Cardiac septum (tissue), 1 donor: ENCODE results near the gene HECTD3. TPM values are rescaled to one million over a fixed set of nuclear protein-coding genes. Genes with fewer than 3 reads are reported as not detected.
"Not testable (repeated sequence)": the region's sequence is repeated elsewhere in the genome, so short reads cannot be mapped to it uniquely, and the experiment has no call there.

Source experiments
- DNase-seq: peaks from one replicate; pipeline ENCODE4 v3.0.0-alpha.2; 2020; ENCODE audit warnings: low spot score
- intact Hi-C: fragments of 100-400 bp; cut with DNase I; formaldehyde crosslinking; loops from one replicate; pipeline ENCODE4 v1.14.0; 2022
- total RNA-seq: library from RNA; stranded (reverse); fragmentation: NEBNext Ultra II Directional; extraction: Animal tissue kit (Norgen Biotek cat#: 25700); gene quantifications from one replicate; pipeline ENCODE4 v1.2.1, GENCODE V29; 2021
- donor health status: DM: no; HTN: no; CAD: no.

HECTD3 gene
- total RNA-seq, 1 donor from 2014 or later: 18.4 TPM

GRCh38 chr1:45016090-45016697 is 5.1 kb upstream of the HECTD3 start:
- intact Hi-C loops: loop anchor here (10.0 kb wide), 1 partner anchor 539 kb away; the partner anchor contains the start of gene AKR1A1
- no peak for DNase-seq

- intact Hi-C loops: loop anchor here (2.0 to 10.0 kb wide), 2 partner anchors 475 to 539 kb away; partner anchors contain the start of genes AKR1A1 and TESK2
- no peak for DNase-seq
Observed at GRCh38 chr1:45015683-45016082, 4.6 kb upstream of the HECTD3 start.

GRCh38 chr1:45014321-45015028 is 3.4 kb upstream of the HECTD3 start:
- intact Hi-C loops: loop anchor here (2.0 to 10.0 kb wide), 5 partner anchors 177 to 540 kb away; partner anchors contain the start of genes AKR1A1, PLK3, RNU5D-1 and TESK2
- no peak for DNase-seq

GRCh38 chr1:45013551-45014209 is 2.6 kb upstream of the HECTD3 start:
- intact Hi-C loops: loop anchor here (1.0 to 10.0 kb wide), 6 partner anchors 176 to 541 kb away; partner anchors contain the start of genes AKR1A1, PLK3, RNU5D-1 and TESK2
- no peak for DNase-seq

DNA sequence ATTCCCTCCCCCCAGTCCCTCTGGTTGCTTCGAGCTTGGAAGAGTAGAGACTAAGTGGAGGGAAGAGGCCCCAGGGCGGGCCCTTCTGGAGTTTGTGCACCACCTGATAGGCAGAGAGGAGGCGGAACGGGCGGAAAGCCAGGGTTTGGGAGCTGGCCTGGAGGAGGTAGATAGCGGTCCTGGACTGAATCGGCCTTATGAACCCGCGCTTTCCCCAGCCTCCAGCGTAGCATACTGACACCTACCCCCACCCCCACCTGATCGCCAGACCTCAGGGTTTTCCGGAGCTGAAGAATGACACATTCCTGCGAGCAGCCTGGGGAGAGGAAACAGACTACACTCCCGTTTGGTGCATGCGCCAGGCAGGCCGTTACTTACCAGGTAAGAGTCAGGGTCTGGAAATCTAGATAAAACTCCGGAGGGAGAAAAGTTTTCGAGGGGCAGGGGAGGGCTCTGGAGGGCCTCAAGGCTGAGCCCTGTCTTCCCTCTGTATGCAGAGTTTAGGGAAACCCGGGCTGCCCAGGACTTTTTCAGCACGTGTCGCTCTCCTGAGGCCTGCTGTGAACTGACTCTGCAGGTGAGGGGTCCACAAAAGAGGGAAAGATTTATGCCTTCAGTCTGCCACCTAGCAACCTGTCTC is 1.6 kb upstream of the HECTD3 start:
- intact Hi-C loops: loop anchor here (1.0 to 10.0 kb wide), 5 partner anchors 175 to 542 kb away; partner anchors contain the start of genes AKR1A1, PLK3 and RNU5D-1
- DNase-seq: peak; percentile 90

GRCh38 chr1:45011837-45012638 is 914 bp upstream of the HECTD3 start, which contains the start of gene UROD:
UROD (plus strand) TSS chr1:45012254; CDS start chr1:45012266, 12 bp downstream.
- intact Hi-C loops: loop anchor here (1.0 to 10.0 kb wide), 5 partner anchors 26 to 543 kb away; partner anchors contain the start of genes AKR1A1, EIF2B3, PLK3 and RNU5D-1
- peak; percentile 94 for DNase-seq

DNA sequence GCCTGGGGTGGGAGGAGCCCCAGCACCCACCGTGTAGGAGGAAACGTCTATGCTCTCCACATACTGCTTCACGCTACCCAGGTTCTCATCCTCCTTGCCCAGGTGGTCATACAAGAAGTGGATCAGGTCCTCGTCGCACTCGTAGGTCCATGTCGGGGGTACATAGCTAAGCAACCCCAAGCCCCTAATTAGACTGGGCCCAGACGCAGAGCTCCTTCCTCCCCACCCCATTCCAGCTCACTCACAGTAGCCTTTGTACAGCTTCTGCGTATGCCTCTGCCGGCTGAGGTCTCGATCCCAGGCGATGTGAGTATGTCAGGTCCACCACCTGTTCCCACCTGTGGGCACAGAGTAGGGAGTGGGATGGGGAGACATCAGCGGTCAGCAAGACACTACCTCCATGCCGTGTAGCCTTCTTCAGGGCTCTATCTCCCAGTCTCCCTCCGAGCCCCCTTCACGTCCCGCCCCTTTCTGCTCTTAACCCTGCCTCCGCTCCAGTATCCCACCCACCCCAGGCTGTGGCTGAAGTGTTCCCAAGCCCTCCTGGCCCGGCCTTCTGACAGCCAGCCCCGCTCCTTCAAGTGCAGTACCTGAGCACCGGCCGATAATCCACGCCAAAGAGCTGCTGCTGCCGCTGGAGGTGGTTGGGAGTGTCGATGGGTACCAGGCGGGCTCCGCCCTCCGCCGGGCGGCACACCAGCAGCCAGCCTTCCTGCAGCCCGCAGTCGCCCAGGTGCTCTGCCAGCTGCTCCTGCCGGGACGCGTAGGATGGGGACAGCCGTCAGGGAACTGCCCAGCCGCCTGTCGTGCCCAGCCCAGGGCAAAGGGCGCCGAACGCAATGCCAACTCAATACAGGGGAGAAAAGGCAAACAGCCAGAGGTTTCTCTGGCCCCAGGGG is 919 bp downstream of the HECTD3 start:
- no peak for DNase-seq
- intact Hi-C loops: loop anchor here (5.0 to 10.0 kb wide), 4 partner anchors 173 to 545 kb away; partner anchors contain the start of genes AKR1A1, PLK3 and RNU5D-1

DNA sequence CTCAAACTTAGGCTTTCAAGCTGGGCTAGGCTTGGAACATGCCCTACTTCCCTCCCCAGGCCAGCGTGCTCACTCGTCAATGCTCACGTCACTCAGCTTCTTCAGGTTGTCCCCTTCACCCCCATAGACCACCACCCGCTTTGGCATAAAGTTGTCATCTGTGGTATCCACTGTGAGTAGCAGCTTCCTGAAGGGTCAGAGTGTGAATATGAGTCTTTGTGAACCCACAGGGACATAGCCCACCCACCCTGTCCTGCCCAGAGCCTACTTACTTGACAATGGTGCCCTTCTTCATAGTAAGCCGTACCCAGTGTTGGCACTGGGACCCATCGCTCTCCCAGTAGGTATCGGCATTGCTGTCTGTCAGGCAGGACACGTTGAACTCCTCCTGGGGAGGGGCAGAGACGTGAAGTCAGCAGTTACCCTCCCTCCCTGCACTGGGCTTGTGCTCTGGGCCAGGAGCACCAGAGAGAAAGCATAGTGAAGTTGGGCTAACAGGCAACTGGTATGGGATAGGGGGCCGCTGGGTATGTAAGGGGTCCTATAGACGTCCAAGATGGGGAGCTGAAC is 1.7 kb downstream of the HECTD3 start:
- intact Hi-C loops: no loop called here
- no peak for DNase-seq

- intact Hi-C loops: no loop called here
- no peak for DNase-seq
Observed at GRCh38 chr1:45008516-45008915, 2.6 kb downstream of the HECTD3 start.

DNA sequence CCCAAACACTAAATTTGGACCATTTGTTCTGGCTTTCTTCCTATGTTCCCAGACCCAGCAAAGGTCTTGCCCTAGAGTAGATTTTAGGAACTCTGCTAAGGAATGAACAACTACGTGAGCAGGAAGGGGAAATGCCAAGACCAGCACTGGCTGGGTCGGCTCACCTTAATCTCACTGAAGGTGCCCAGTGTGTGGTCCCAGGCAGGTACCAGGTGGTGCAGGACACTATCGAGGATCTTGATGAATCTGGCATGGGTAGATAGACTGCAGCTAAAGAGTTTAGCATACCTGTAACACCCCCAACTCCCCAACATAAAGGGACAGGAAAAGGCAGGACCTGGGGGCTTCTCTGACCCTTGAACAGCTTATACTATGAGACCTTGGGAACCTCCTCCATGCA is 3.0 kb downstream of the HECTD3 start:
- intact Hi-C loops: no loop called here
- no peak for DNase-seq

DNA sequence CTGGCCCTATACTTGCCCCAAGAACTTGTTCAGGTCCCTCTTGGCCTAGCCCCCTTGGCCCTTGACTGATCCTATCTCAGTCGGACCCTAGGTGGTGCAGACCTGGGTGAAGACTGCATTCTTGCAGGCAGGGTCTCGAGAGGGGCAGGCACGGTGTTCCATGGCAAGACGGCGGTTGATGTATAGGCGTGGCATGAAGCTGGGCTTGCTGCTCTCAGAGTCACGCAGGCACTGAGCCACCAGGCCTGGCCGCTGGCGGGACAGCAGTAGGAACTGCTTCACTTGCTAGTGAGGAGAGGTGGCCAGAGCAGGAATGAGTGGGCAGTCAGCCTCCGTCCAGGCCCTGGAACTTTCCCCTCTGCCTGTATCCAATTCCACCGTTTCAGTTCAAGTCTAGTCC is 3.8 kb downstream of the HECTD3 start:
- intact Hi-C loops: no loop called here
- DNase-seq: no peak

- DNase-seq: no peak
- intact Hi-C loops: no loop called here
Observed at GRCh38 chr1:45005761-45006160, 5.4 kb downstream of the HECTD3 start.

- intact Hi-C loops: no loop called here
- DNase-seq: peak; percentile 51
Observed at GRCh38 chr1:45004281-45004920, 6.7 kb downstream of the HECTD3 start.

DNA sequence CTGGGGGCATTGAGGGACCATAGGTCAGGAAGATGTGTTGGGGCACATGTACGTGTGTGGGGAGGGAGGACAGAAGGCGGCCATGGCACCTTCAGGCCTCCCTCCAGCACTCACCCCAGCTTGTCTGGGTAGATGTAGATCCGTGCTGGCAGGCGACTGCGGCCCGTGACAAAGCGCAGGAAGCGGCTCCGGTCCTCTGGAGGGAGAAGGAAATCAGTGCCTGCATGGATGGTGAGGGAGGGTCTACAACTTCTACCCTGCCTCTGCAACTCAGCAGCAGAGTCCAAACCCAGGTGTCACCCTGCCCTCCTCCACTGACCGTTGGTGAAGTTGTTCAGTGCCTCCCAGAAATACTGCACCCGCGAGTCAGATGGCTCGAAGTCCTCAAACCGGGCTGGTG is 7.4 kb downstream of the HECTD3 start:
- intact Hi-C loops: no loop called here

DNA sequence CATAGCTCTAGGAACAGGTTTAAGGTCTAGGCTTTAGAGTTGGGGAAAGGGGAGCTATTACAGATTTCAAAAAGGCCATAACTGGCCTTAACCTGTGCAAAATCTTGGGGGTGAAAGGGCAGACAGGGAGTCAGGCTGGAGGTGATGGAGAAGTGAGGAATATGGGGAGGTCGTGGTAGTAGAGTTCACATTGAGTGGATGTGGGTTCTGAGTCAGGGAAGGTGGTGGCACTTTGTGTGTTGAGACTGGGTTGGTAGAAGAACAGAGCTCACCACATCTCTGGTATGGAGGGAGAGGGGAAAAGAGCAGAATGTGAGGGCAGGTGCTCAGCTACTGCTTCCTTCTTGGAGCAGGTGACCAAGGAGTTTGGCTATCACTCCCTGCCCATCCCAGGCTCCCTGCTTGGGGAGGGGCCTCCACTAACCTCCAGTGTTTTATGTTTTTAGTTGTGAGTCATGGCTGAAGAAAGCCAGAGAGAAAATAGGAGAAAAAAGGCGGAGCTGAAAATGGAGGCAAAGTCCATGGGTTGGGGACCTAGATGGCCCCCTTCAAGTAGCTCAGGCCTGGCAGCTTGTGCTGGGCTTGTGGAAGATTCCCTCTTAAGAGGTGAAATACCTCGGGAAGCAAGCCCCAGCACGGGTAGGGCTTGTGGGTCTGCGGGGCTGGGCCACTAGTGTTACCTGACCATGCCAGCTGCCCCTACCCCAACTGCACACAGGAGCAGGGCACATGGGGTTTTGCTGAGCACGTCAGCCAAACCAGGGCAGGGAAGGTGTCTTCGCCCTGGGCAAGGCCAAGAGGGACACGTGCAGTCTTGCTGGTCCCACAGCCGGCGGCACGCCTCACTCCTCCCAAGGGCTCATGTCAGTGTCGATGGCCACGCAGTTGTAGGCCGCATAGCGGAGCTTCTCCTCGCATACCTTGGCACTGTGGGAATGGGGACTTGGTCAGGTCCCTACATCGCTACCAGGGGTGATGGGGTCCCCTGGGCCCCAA is 8.2 kb downstream of the HECTD3 start:
- DNase-seq: peak; percentile 68
- intact Hi-C loops: no loop called here

More for the DNA sequence above, 7.4 kb downstream of the HECTD3 start:
- DNase-seq: no peak

- intact Hi-C loops, DNase-seq: not testable (repeated sequence)
Observed at GRCh38 chr1:45001576-45001975, 9.5 kb downstream of the HECTD3 start.
